ENCODE measurements around the gene GPATCH1. TPM values are rescaled to one million over a fixed set of nuclear protein-coding genes. Genes with fewer than 3 reads are reported as not detected.

GPATCH1 gene
- total and polyA plus RNA-seq, 2 of the 8 experiments (the other 6 are each of a cell fraction or from before 2014, with no cell fraction given) = 4.3 to 8.2 TPM

GRCh38 chr19:33146209-33146608 lies 65.2 kb downstream of the GPATCH1 start:
- Histone ChIP-seq H3K18ac (ENCODE audit: extremely low read depth, low read length) (no peak overlapping the region), H4K20me1 (replicated peaks in 1 of 2; ENCODE audit: control insufficient read depth in 1 of 2, insufficient read depth in 2 of 2, low read length in 2 of 2) (no peaks in the 10 kb centered on the region), H3K4ac (replicated peaks; ENCODE audit: insufficient read length, low read depth, low read length) (no peak overlapping the region), H3K9me3 (ENCODE audit: insufficient read depth in 2 of 2, low read depth in 1 of 2, low read length in 1 of 2) (no peaks in the 10 kb centered on the region), H3K79me1 (ENCODE audit: low read depth, low read length) (no peaks in the 10 kb centered on the region), H2BK12ac (ENCODE audit: low read depth, low read length) (no peak overlapping the region), H3K4me1 (replicated peaks in 1 of 4; ENCODE audit: control insufficient read depth in 3 of 4, insufficient read depth in 4 of 4, low read length in 3 of 4) (no peaks in the 10 kb centered on the region), H2BK5ac (ENCODE audit: low read depth, low read length) (no peak overlapping the region), H3K23me2 (ENCODE audit: low read depth, low read length) (no peaks in the 10 kb centered on the region; the same call in 1 of the 2 replicates), H3K23ac (ENCODE audit: insufficient read length) (no peak overlapping the region), H3K14ac (ENCODE audit: insufficient read length) (no peak overlapping the region), H4K91ac (replicated peaks; ENCODE audit: insufficient read length, low read length) (no peak overlapping the region), H3K4me2 (ENCODE audit: insufficient read depth in 1 of 2, low read depth in 2 of 2, low read length in 2 of 2) (no peak overlapping the region), H4K5ac (ENCODE audit: insufficient read length, low read depth, low read length) (no peak overlapping the region), H3K27me3 (replicated peaks in 1 of 4; ENCODE audit: control insufficient read depth in 3 of 4, extremely low read depth in 1 of 4, insufficient read depth in 3 of 4, low read length in 3 of 4) (no peaks in the 10 kb centered on the region), H3K36me3 (ENCODE audit: control insufficient read depth in 2 of 4, insufficient read depth in 4 of 4, low read length in 3 of 4) (no peaks in the 10 kb centered on the region), H2AFZ (ENCODE audit: low read length) (no peak overlapping the region), H3K4me3 (ENCODE audit: extremely low read depth in 1 of 4, insufficient read depth in 2 of 4, low read depth in 3 of 4, low read length in 4 of 4) (no peak overlapping the region), H3K79me2 (ENCODE audit: control insufficient read depth in 1 of 2, insufficient read depth in 2 of 2, low read length in 2 of 2) (no peaks in the 10 kb centered on the region), H3K9ac (replicated peaks in 1 of 4; ENCODE audit: extremely low read depth in 1 of 4, low read depth in 3 of 4, low read length in 3 of 4) (no peak overlapping the region), H4K8ac (ENCODE audit: extremely low read depth, insufficient read depth, low read length) (no peak overlapping the region), H2AK5ac (ENCODE audit: low read depth, low read length) (no peak overlapping the region), H2BK120ac (replicated peaks; ENCODE audit: low read depth, low read length) (no peak overlapping the region), H3K27ac (ENCODE audit: low read depth, low read length) (no peak overlapping the region), H2BK20ac (ENCODE audit: low read length) (no peak overlapping the region), H2BK15ac (ENCODE audit: low read length) (no peak overlapping the region), H3K56ac (replicated peaks; ENCODE audit: insufficient read length, low read depth, low read length) (no peak overlapping the region)
- 86% methylated on average over 9 of the region's 9 CpGs; no CpG with 5 or more reads in 1 of the 2 experiments for WGBS, 2 experiments (ENCODE audit: extremely low coverage in 1 of 2, insufficient coverage in 1 of 2, insufficient read length in 1 of 2, insufficient replicate concordance in 2 of 2, low coverage in 1 of 2, low lambda C conversion rate in 2 of 2, missing lambda C conversion rate in 1 of 2)
- ChIA-PET CTCF (ENCODE audit: partially characterized antibody) (interaction anchor here (0.7 to 1.6 kb wide), 7 partner anchors 8 to 252 kb away, joined by 3 to 12 read pairs (median 3); no protein-coding TSS in a partner anchor), POLR2A (ENCODE audit: partially characterized antibody) (interaction anchor here (0.6 kb wide), 1 partner anchor 30 kb away, joined by 3 read pairs; no protein-coding TSS in a partner anchor)
- DNase-seq (ENCODE audit: low read depth in 1 of 2, low spot score in 2 of 2) (no peak), FAIRE-seq (no peak)
